Stimulated activated CD4-positive, alpha-beta T cell treated with anti-CD3 and anti-CD28 coated beads, TNF-alpha, amount 100 ng/mL, for 24 hours (primary cell): ENCODE measurements around the gene EFNA5.

ENCODE experiments used
- DNase-seq, 3 experiments: peaks; one replicate each; pipeline ENCODE4 v3.0.0-alpha.2; 2020; ENCODE audit warnings: low read depth in 3 of 3

EFNA5 gene

DNA sequence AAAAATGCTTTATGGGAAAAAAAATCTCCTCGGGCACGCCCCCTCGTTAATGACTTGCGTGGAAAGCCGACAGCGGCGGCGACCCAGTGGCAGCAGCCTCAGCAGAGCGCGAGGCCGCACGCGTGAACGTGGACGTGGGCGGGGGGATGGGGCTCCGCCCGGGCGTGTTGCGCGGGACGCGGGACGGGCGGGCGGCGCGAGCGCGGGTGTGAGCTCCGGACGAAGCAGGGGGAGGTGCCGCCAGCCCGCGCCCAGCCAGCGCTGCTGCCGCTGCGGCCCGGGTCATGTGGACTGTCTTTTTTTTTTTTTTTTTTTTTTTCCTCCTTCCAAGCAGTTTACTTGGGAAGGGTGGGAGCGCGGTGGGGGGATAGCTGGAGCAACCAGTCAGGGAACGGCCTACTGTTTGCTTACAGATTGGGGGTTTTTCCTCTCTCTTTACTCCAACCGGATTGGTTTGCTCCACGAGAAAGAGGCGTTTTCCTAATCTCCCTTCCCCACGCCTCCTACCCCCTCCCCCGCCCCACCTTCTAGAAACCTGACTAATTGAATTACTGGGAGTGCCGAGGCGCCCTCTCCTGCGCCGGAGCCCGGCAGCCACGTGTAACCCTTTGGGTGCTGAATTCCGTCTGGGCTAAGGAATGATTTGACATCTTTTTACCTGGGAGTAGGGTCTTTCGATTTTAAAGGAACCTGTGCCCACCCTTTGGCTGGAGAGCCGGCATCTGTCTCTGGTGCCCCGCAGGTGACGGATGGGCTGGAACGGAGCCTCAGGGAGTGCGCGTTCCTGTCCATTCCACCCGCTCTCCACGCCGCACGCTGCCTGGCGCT, 1.7 kb upstream of the EFNA5 start:
- no peak for DNase-seq

DNA sequence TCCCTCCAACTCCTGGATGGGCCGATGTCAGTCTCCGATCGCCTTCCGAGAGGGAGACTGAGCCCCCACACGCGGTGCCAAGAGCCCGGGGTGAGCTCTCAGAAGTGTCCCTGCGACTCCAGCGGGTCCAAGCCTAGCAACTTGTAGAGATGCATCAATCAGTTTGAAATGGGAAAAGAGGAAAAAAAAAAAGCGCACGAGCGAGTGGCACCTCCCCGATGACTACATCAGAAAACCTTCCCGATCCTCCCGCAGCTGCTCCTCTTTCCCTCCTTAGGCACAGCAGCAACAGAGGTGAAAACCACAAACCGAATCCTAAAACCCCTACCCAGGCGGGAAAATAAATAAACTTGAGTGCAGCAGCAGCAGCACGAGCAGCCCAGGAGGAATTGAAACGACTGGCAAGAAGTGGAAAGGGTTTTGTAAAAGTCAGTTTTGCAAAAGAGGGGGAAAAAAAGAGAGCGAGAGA, 1.0 kb upstream of the EFNA5 start:
- DNase-seq: no peak

DNA sequence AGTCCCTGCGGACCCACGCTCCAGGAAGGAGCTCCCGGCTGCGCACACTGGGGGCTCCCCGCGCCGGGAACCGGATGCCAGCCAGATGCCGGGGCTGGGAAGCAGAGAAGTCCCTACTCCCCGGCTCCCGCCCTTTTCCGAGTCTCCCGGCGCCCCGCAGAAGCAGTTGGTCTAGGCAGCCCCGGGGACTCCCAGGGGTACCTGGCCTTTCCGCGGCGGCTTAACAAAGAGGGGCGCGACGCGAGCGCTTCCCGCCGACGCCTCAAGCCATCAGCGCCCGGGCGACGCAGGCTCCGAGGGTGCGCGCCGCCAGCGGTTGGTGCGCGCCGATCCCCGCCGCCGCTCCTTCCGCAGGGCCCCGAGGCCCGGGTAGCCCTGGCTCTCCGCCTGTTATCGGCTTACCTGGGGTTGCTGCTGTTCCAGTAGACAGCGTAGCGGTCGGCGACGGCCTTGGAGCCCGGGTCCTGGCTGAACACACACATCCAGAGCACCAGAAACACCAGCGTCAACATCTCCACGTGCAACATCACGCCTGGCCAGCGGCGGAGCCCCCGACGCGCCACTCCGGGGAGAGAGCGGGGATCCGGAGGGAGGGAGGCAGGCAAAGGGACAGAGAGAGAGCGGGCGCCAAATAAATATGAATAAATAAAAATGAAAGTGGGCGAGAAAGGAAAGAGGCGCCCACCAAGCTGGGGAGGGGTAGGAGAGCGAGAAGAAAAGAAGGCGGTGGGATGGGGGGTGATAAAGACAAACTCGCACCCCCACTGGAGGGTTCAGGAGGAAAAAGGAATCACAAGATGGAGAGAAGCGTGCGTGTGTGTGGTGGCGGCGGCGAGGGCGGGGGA, 428 bp downstream of the EFNA5 start:
- DNase-seq: no peak

DNA sequence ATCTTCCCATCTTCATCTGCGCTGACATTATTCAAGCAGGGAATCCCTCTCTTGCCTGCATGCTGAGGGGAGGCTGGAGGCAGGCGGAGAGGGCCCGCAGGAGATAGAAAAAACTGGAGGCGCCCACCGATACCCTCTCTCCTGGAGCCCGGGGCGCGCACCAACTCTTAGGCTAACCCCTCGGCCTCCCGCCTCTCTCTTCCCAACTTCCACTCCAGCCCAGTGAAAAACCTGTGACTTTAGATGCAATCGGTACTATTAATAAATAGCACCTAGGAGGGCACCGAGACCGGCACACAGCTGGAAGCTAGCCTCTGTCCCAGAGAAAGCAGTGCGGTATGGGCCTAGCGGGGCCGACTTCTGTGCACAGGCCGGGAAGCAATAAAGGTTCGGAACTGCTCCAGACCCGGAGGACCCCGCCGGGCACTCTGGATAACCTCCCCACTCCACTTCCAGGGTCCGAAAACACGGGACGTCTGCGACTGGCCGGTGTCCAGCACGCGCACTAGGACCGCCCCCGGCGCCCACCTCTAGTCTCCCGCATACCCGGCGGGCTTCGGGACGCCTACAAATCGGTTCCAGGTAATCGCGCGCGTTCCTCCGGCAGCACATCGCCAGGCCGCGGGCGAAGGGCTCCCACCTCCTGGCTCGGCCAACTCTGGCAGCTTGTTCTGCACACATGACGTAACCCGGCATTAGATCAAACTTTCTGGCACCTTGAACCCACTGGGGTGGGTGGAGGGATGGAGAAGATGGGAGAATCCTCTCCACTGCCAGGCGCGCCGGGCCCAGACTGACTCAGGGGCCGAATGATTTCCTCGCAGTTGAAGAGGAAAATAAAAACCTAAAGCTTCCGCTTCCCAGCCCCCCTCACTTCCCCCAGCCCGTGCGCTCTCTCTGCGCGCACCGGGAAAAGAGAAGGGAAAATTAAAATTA, 1.4 kb downstream of the EFNA5 start:
- DNase-seq: no peak

DNA sequence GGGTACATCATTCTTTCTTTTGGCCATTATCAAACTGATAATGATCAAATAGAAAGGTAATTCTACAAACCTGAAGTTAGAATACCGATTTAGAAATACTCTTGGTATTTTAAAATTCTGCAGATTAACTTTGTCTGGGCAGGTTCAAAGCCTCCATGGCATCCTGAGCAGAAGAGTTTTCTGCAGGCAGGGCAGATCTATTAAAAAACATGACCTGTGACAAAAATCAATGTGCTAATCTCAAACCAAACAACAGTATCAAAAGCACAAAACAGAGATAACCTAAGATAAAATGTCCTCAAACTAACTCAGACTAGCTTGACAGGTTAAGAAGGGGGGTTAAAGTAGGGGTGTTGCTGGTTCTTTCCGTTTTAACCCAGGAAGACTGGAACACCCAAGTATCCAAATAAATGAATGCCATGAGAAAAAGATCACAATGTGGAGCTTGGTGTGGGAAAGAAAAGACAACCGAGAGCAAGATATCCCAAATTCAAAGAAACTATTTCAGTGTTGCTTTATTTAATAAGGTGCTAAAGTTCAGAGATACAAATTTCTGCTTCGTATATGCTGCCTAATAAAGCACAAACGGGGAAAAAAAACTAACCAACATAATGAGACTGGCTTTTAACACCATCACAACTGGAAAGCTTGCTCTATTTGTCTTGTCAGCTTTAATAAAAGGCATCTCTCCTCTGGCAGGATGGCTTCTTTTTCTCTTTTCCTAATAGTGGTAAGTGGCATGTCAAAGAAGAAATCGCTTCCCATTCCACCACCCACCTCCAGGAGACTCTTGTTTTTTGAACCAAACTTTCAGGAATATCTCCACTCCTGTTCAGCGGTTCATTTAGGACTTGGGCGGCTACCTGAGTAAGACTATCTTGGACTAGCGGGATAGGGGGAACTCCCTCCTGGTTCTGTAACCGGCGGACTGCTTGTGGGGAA, 2.3 kb downstream of the EFNA5 start:
- DNase-seq: no peak

DNA sequence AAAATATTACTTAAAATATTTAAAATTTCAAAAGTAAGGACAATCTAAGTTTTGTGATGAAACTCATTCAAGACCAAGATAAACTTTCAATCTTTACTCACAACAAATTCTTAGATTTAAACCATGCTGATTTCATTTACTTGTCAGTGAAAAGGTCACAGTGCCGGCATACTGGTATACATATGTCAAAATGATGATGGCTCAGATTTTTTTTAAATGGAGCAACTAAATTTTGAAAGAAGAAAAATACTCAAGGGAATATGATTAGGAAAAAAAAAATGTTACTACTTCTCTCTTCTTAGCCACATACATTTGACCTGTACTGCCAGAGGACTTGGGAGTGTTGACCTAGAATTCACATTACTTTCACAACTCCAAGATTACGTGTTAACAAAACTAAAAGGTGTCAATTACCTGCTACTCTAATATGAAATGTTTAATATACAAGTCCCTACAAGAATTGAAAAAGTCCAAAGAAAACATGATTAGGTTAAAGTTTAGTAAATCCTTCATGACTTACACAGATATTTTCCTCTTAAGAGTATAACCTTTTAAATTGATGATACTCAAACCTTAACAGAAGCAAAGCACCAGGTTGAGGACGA, 4.6 kb downstream of the EFNA5 start:
- DNase-seq: no peak

DNA sequence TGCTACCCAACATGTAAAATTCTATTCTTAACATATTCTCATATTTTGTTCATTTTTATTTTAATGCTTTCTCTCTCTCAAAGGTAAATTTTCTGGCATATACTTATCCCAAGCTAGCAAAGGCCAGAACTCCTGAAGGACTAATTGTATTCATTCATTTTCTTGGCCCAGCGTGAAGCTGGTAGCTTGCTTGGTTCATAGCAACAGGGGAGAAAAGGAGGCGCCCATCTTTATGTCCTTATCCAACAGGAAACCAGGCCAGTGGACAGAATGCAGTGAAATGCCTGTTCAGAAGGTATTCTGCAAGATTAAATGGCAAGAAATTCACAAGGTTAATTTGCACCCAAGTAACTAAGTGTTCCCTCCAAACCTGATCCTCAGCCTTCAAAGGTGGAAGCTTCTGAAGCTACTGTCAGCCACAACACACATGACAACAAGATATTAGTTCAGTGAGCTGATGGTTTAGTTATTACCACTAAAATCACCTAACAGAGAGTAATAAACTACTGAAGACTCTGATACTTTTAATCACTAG, 5.6 kb downstream of the EFNA5 start:
- no peak for DNase-seq

DNA sequence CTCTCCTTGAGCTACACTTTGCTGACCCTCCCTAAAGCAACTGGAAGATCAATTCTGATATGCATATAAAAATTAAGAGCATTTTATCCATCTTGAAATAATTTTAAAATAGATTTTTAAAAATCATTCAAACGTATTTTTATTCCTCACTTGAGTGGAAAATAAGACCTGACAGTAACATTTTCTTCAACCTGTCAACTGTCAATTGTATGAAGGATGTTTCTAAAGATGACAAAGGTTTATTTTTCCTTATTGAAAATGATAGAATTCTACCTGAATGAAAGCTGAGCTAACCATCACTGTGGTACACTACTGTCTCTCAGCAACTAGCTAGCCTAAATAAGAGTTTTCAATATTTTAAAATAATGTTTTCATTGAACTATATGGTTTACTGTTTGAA, 7.0 kb downstream of the EFNA5 start:
- no peak for DNase-seq

DNA sequence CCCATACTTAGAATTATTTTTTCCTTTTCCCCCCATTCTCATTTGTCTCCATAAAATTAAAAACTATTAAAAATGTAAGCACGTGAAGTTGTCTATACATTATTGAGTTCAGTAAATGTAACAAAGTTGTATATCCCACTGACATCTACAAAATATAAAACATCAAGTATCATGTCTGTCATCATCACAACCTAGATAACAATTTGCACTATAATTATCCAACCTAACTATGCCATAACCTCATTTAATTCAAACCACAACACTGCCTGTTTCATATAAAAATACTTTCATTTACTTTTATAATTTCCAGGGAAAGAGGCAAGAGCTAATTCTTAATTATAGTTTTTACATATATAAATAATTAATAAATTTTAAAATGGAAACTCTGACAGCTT, 9.1 kb downstream of the EFNA5 start:
- no peak for DNase-seq

DNA sequence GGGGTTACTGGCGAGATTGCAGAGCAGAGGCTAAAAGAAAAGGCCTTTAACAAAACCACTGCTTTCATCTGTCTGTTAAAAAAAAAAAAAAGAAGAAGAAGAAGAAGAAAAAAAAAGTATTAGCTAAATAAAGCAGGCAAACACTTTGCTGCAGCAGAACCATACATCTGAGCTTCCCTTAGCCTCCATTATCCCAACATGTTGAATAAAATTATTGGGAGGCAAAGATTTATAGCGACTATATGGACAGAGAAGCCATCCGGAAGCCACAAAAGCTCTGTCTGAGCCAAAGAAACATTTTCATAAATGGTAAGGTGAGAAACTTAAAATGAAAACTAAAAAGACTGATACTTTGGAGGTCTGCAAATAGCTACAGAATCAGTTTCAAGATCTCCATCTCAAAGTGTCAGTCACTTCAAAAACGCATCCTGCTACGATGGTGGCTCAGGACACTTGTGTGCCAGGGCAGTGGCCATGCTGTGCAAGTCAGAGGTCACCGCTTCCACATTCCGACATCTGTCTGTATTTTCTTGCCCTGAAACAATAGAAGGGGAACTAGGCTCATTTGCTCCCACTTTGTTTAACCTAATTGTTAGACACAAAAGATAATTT, 9.6 kb downstream of the EFNA5 start:
- no peak for DNase-seq

DNA sequence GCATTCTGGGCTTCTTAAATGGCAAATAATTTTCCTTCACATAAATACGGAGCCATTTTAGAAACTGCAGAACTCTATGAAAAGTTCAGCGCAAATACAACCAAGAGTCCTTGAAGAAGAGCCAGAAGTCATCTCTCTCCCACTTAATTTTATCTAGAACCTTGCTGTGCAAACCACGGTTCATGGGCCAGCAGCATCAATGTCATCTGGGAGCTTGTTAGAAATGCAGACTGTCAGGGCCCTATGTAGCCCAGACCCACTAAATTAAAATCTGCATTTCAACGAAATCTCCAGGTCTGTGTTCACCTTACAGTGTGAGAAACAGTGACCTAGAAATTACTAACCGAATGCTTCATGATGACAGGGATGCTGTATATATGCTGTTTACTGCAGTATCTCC, 12.2 kb downstream of the EFNA5 start:
- no peak for DNase-seq

DNA sequence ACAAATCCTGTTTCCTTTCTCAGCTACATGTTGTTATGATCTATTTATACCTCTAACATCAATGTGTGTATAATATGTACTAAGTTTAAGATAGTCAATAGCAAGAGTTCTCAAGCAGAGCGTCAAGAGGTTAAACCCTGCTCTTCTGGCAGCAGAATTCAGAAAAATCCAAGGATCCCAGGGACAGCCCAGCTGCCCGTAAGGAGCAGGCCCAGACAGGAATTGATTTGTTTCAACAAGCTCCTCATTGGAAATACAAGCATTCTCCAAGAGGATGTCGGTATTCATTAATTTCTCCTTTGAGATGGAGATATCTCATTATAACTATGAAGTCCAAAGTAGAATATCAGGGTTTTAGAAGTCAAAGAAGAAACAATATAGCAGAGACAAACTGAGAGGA, 14.9 kb downstream of the EFNA5 start:
- DNase-seq: no peak

DNA sequence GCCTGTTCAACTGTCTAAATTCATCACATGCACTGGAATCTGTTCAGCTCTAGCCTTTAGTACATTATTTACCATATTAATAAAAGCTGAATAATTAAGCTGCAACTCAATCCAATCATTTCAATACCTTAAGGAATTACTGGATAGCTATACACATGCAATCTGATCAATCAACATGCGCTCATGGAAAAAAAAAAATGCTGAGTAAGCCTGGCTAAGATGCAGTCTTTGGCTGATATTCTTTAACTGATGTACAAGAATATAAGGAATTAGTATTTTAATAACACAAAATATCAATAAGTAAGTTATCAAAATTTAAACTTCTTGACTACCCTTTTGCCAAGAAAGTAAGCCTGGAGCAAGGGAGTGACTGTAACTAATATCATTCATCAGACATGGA, 15.9 kb downstream of the EFNA5 start:
- no peak for DNase-seq

DNA sequence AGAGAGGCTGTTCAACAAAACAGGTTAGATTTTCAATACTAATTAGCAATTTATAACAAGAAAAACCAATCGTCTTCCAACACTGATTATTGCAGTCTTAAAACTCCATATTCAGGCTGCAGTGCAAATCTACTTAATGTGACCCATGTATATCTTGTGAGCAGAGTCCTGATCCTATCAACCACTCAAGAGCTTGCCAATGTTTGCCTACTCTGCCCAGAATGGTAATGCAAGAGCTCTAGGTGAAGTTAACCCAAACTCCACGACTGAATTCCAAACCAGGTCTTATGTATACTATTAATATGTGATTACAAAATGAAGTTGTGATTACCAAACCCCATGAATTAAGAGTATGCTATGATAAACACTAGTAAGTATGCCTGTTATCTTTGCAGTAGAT, 17.1 kb downstream of the EFNA5 start:
- no peak for DNase-seq

DNA sequence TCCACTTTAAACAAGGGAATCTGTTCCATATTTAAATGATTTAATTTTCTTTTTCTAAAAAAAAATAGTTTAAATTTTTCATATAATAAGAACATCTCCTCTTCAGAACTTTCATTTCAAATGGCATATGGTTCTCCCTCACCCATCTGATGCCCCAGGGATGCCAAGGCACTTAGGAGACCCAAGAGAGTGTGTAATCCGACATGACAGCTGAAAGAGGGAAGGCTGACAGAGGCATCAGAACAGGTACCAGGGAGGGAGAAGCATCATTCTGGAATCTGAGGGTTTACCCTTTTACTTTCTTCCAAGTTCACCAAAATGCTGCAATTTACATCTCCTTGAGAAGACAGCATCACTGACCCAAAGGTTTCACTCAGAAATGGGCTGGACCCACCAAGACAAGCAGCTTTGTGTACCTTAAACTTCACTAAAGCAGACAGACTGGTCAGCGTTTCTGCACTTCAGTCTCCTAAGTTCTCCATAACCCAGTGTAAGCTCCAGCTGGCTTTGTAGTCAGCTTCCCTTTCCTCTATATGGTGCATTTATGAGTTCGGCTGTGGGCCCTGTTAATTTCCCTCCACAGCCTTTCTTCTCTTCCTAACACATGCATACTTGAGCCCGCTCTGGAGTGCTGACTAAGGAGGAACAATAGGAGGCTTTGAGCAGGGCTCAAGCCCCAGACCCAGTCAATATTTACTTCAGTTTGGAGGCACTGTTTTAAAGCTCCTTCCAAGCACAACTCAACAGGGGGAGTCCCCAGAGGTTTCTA, 17.7 kb downstream of the EFNA5 start:
- DNase-seq: no peak

DNA sequence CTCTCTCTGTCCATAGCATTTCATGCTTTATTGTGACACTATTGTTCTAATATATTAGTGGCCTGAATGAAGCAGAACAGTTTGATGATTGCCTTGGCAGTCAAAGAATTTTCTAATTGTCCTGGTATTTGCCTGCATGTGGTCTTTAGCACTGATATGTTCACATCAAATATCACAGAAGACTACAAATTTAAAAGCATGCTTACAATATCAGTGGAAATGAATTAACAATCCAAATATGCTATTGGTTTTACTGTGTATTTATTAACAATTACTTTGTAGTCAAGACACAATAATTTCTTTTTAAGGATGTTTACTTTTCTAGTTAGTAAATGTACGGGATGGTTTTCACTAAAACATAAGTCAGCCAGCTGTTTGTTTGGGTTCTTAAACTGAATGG, 18.3 kb downstream of the EFNA5 start:
- DNase-seq: no peak

DNA sequence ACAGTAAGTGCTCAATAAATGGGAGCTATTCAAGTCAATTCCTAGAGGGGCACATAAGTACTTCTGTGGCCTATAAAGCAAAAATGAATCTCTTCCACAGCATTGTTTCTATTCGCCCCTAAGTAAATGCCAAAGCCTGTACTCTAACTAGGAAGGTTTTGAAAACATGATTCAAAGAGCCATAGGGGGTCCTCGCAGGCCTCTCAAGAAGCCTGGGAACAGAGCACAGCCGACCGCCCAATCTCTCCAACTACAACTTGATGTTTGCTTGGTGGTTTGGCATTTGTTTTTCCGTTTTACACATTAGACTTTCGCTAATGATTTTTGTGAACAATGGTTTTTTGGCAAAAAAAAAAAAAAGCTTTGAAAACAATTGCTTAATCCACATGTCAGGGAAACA, 19.4 kb downstream of the EFNA5 start:
- no peak for DNase-seq

DNA sequence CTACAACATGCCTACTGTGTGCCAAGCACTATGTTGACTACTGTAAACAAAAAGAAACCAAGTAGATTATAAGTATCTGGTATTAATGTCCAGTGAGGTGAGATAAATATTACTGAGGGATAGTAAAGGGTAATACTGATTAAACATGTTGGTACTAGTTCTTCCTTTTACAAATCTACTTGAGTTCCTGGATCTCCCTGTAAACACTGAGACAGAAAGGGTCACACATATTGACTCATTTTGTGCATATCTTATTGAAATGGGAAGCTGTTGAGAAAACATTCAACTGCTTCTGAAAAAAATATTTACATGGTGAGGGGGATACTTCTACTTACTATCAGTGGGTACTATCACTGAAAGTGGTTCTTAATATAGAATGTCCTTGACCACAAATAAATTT, 24.3 kb downstream of the EFNA5 start:
- no peak for DNase-seq

DNA sequence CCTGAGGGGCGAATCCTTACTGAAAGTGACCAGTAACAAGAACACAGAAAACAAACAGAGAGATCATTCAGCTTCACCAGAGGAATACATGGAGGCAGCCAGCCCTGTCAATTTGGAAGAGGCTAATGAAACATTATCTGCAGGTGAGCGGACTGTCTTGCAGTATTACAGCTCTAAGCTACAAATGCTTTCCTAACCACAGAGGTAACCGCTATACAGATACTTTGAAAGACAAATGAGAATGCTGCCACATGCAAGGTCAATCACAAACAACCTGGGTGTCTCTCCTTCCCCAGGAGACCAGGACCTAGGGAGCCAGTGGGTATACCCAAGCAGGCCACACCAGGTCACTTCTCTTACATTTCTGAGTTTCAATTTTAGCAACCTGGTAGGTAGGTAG, 30.2 kb downstream of the EFNA5 start:
- no peak for DNase-seq
